ENCODE results near the gene EFEMP2.

Gene EFEMP2

GRCh38 chr11:65860278-65861164 lies 12.1 kb downstream of the EFEMP2 start, which contains the start of gene MUS81:
MUS81 (plus strand) TSS chr11:65860433; CDS start chr11:65860754, 321 bp downstream.
- peak within 1 kb of the TSS; percentile 87; the same call in 1 of the 2 replicates for H2AFZ ChIP-seq (ENCODE audit: low read length)
- peaks cover 34% of the 10 kb centered on the region; the same call in 1 of the 2 replicates for H3K36me3 ChIP-seq (ENCODE audit: insufficient read depth, low read length)
- peaks cover 38% of the 10 kb centered on the region for H3K4me1 ChIP-seq (ENCODE audit: insufficient read depth, low read length, poor library complexity, severe bottlenecking)

GRCh38 chr11:65859812-65860277 lies 12.8 kb downstream of the EFEMP2 start:
- Histone ChIP-seq H3F3A (ENCODE audit: low read depth) (0 out of 2 replicates have a peak, but pooled peaks cover 7% of the 10 kb centered on the region), H3K27me3 (ENCODE audit: insufficient read depth, low read length, poor library complexity, severe bottlenecking) (peaks cover 11% of the 10 kb centered on the region), H3K9ac (ENCODE audit: low read depth, low read length, poor library complexity, severe bottlenecking) (peak overlapping the region; percentile 98), H3K9me2 (replicated peaks; ENCODE audit: low read depth, low read length) (no peaks in the 10 kb centered on the region), H3K36me3 (ENCODE audit: insufficient read depth, low read length) (peaks cover 34% of the 10 kb centered on the region; the same call in 1 of the 2 replicates), H4K20me1 (ENCODE audit: insufficient read depth, low read length, poor library complexity, severe bottlenecking) (peaks cover 49% of the 10 kb centered on the region), H3K9me3 (ENCODE audit: insufficient read depth, low read depth, low read length) (no peaks in the 10 kb centered on the region), H3K4me2 (ENCODE audit: low read depth, low read length, poor library complexity, severe bottlenecking) (peak overlapping the region; percentile 95), H3K4me1 (ENCODE audit: insufficient read depth, low read length, poor library complexity, severe bottlenecking) (peaks cover 42% of the 10 kb centered on the region), H3K4me3 (ENCODE audit: low read length, poor library complexity, severe bottlenecking) (peak overlapping the region; percentile 80), H3K79me2 (ENCODE audit: insufficient read depth, low read length) (peaks cover 73% of the 10 kb centered on the region), H2AFZ (ENCODE audit: low read length) (peak overlapping the region; percentile 13; the same call in 1 of the 2 replicates)
- no peak for TF ChIP-seq EZH2phosphoT487 (IDR thresholded peaks at IDR 0.05; ENCODE audit: borderline replicate concordance)
- TF ChIP-seq CTCF (conservative IDR thresholded peaks at IDR 0.05; ENCODE audit: low read length) = no peak

More at GRCh38 chr11:65860278-65861164, 12.1 kb downstream of the EFEMP2 start, which contains the start of gene MUS81:
- Histone ChIP-seq H3K4me2 (ENCODE audit: low read depth, low read length, poor library complexity, severe bottlenecking) (peak within 1 kb of the TSS; percentile 99), H4K20me1 (ENCODE audit: insufficient read depth, low read length, poor library complexity, severe bottlenecking) (peaks cover 42% of the 10 kb centered on the region), H3K4me3 (ENCODE audit: low read length, poor library complexity, severe bottlenecking) (peak within 1 kb of the TSS; percentile 80), H3K79me2 (ENCODE audit: insufficient read depth, low read length) (peaks cover 72% of the 10 kb centered on the region), H3K9ac (ENCODE audit: low read depth, low read length, poor library complexity, severe bottlenecking) (peak within 1 kb of the TSS; percentile 98), H3K9me2 (replicated peaks; ENCODE audit: low read depth, low read length) (no peaks in the 10 kb centered on the region), H3F3A (ENCODE audit: low read depth) (0 out of 2 replicates have a peak, but pooled peaks cover 7% of the 10 kb centered on the region), H3K9me3 (ENCODE audit: insufficient read depth, low read depth, low read length) (no peaks in the 10 kb centered on the region), H3K27me3 (ENCODE audit: insufficient read depth, low read length, poor library complexity, severe bottlenecking) (peaks cover 11% of the 10 kb centered on the region)
- peak; percentile 90 for TF ChIP-seq CTCF (conservative IDR thresholded peaks at IDR 0.05; ENCODE audit: low read length)
- no peak for TF ChIP-seq EZH2phosphoT487 (IDR thresholded peaks at IDR 0.05; ENCODE audit: borderline replicate concordance)

GRCh38 chr11:65859095-65859811 lies 13.3 kb downstream of the EFEMP2 start:
- peaks cover 74% of the 10 kb centered on the region for H3K79me2 ChIP-seq (ENCODE audit: insufficient read depth, low read length)
- H2AFZ ChIP-seq (ENCODE audit: low read length) = peak overlapping the region; percentile 87
- H3K9ac ChIP-seq (ENCODE audit: low read depth, low read length, poor library complexity, severe bottlenecking) = peak overlapping the region; percentile 98
- H4K20me1 ChIP-seq (ENCODE audit: insufficient read depth, low read length, poor library complexity, severe bottlenecking) = peaks cover 55% of the 10 kb centered on the region
- peaks cover 11% of the 10 kb centered on the region for H3K27me3 ChIP-seq (ENCODE audit: insufficient read depth, low read length, poor library complexity, severe bottlenecking)
- H3K9me3 ChIP-seq (ENCODE audit: insufficient read depth, low read depth, low read length) = no peaks in the 10 kb centered on the region
- no peak for TF ChIP-seq EZH2phosphoT487 (IDR thresholded peaks at IDR 0.05; ENCODE audit: borderline replicate concordance)
- peak; percentile 40 for TF ChIP-seq CTCF (conservative IDR thresholded peaks at IDR 0.05; ENCODE audit: low read length)
- H3K4me3 ChIP-seq (ENCODE audit: low read length, poor library complexity, severe bottlenecking) = peak overlapping the region; percentile 80
- H3K36me3 ChIP-seq (ENCODE audit: insufficient read depth, low read length) = peaks cover 34% of the 10 kb centered on the region; the same call in 1 of the 2 replicates
- H3K4me2 ChIP-seq (ENCODE audit: low read depth, low read length, poor library complexity, severe bottlenecking) = peak overlapping the region; percentile 95
- no peaks in the 10 kb centered on the region for H3K9me2 ChIP-seq (replicated peaks; ENCODE audit: low read depth, low read length)
- peaks cover 47% of the 10 kb centered on the region for H3K4me1 ChIP-seq (ENCODE audit: insufficient read depth, low read length, poor library complexity, severe bottlenecking)
- H3F3A ChIP-seq (ENCODE audit: low read depth) = 0 out of 2 replicates have a peak, but pooled peaks cover 7% of the 10 kb centered on the region
